DND-41 (cell line): ENCODE data around the gene ADCY9.

ENCODE experiments used
- EZH2 ChIP-seq: IDR thresholded peaks from 3 replicates; pipeline ENCODE4 v1.6.1; 2012; ENCODE audit warnings: borderline replicate concordance, low read depth, mild to moderate bottlenecking, moderate library complexity, low read length, inconsistent platforms; ENCODE audit not compliant: severe bottlenecking
- TF ChIP-seq, protein P1 (sequence below): IDR thresholded peaks from 2 replicates; pipeline ENCODE4 v1.5.1; 2012; ENCODE audit warnings: borderline replicate concordance, low read length, moderate library complexity, mild to moderate bottlenecking; ENCODE audit not compliant: poor library complexity, severe bottlenecking; ENCODE audit errors: extremely low read depth

DNA sequence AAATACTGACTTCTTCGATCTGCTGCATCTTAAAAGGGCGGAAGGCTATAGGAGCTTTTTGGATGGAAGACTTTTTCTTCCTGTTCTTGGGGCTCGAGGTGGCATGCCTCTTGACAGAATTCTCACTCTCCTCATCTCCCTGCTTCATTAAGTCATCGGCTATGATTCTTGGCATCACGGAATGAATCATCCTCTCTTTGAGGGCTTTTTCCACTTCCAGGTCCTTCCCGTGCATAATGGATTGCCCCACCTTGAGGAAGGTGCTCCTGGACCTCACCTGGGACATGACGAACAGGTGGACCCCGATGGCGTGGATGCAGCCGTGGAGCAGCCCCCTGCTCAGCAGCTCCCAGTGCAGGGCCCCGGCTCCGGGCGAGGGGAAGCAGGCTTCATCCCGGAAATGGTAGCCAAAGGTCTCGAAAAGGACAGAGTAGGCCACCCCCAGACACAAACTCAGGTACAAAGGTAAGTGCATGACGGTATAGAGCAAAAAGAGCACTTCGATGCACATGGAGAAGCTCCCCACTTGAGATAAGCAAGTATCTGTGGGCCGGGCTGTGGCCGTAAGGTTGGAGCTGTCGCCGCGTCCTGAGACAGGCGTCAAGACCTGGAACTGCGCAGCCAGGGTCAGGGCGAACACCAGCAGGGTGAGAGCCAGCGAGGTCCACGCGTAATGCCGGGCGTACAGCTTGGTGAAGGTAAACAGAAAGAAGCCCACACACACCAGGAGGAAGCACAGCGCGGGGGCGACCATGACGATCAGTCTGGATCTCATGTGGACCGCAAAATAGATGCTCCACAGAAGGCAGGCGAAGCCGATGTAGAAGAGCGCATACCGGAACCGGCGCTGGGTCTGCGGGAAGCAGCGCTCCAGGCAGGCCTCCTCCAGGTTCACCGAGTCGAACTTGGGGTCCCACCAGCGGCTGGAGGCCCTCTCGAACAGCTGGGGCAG is 1.7 kb downstream of the ADCY9 start:
- TF ChIP-seq EZH2: no peak
- TF ChIP-seq, protein P1, sequence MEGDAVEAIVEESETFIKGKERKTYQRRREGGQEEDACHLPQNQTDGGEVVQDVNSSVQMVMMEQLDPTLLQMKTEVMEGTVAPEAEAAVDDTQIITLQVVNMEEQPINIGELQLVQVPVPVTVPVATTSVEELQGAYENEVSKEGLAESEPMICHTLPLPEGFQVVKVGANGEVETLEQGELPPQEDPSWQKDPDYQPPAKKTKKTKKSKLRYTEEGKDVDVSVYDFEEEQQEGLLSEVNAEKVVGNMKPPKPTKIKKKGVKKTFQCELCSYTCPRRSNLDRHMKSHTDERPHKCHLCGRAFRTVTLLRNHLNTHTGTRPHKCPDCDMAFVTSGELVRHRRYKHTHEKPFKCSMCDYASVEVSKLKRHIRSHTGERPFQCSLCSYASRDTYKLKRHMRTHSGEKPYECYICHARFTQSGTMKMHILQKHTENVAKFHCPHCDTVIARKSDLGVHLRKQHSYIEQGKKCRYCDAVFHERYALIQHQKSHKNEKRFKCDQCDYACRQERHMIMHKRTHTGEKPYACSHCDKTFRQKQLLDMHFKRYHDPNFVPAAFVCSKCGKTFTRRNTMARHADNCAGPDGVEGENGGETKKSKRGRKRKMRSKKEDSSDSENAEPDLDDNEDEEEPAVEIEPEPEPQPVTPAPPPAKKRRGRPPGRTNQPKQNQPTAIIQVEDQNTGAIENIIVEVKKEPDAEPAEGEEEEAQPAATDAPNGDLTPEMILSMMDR: no peak
